SK-N-SH (cell line): ENCODE results near the gene SLAMF7. TPM values are rescaled to one million over a fixed set of nuclear protein-coding genes. Genes with fewer than 3 reads are reported as not detected.

Source experiments
- CTCF ChIA-PET: fragments of 300-600, 350-600 bp; formaldehyde crosslinking; extraction: SDS; loops from one replicate; lab custom pipeline; 2021; lab: Yijun Ruan, JAX
- POLR2A ChIA-PET: fragments of 350-600 bp; sonication (Branson Sonifier 250); formaldehyde crosslinking; extraction: SDS; loops from one replicate; lab custom pipeline; 2020; ENCODE audit warnings: antibody characterized with exemption, inconsistent platforms; lab: Yijun Ruan, JAX
- DNase-seq: peaks from one replicate; pipeline ENCODE4 v3.0.0; 2012
- H2AFZ ChIP-seq: fragments of 200-600 bp; sonication (generic); 2 replicates; pipeline ENCODE4 v1.8.1; 2016; ENCODE audit warnings: antibody characterized with exemption, mild to moderate bottlenecking, low read depth
- H3F3A ChIP-seq: fragments of 200-600 bp; sonication (generic); replicated peaks from 2 replicates; pipeline ENCODE3; 2016; ENCODE audit warnings: antibody characterized with exemption, mild to moderate bottlenecking; ENCODE audit not compliant: insufficient read depth
- H3K27ac ChIP-seq, 2 experiments: fragments of 200-500 bp in 1 of 2; fragments of 200-600 bp in 1 of 2; sonication (Bioruptor generic) in 1 of 2; sonication (generic), shearing (Covaris generic) in 1 of 2; 2 replicates each; pipeline versions ENCODE4 v1.5.1 to v1.6.1; 2014 to 2016; ENCODE audit warnings: low read depth in 2 of 2, inconsistent platforms in 1 of 2, low read length in 1 of 2, mild to moderate bottlenecking in 1 of 2, mixed read lengths in 1 of 2
- H3K27me3 ChIP-seq: fragments of 200-600 bp; sonication (generic), shearing (Covaris generic); 2 replicates; pipeline ENCODE4 v1.6.1; 2016; ENCODE audit warnings: mixed run types; ENCODE audit not compliant: insufficient read depth
- H3K36me3 ChIP-seq, 2 experiments: fragments of 200-500 bp in 1 of 2; fragments of 200-600 bp in 1 of 2; sonication (Bioruptor generic) in 1 of 2; sonication (generic) in 1 of 2; replicated peaks in 1 of 2; 2 replicates each; pipeline versions ENCODE3 to v1.5.1; 2014 to 2016; ENCODE audit warnings: low read length in 1 of 2, mild to moderate bottlenecking in 1 of 2; ENCODE audit not compliant: insufficient read depth in 2 of 2, control insufficient read depth in 1 of 2
- H3K4me1 ChIP-seq, 2 experiments: fragments of 200-500 bp in 1 of 2; fragments of 200-600 bp in 1 of 2; sonication (Bioruptor generic) in 1 of 2; sonication (generic), shearing (Covaris generic) in 1 of 2; 2 replicates each; pipeline versions ENCODE4 v1.5.1 to v1.6.1; 2014 to 2016; ENCODE audit warnings: low read depth in 1 of 2, low read length in 1 of 2, mixed run types in 1 of 2; ENCODE audit not compliant: insufficient read depth in 2 of 2, control insufficient read depth in 1 of 2
- H3K4me2 ChIP-seq: fragments of 200-600 bp; sonication (generic), shearing (Covaris generic); 2 replicates; pipeline ENCODE4 v1.6.1; 2017; ENCODE audit warnings: mixed run types
- H3K4me3 ChIP-seq, 2 experiments: fragments of 200-500 bp in 1 of 2; fragments of 200-600 bp in 1 of 2; sonication (Bioruptor generic) in 1 of 2; sonication (generic), shearing (Covaris generic) in 1 of 2; 2 replicates each; pipeline versions ENCODE4 v1.5.1 to v1.8.1; 2014 to 2016; ENCODE audit warnings: low read depth in 2 of 2, inconsistent platforms in 1 of 2, low read length in 1 of 2, mild to moderate bottlenecking in 1 of 2, mixed read lengths in 1 of 2, moderate library complexity in 1 of 2
- H3K79me2 ChIP-seq: fragments of 200-600 bp; sonication (generic); 2 replicates; pipeline ENCODE4 v1.8.1; 2017; ENCODE audit warnings: mild to moderate bottlenecking; ENCODE audit not compliant: insufficient read depth
- H3K9ac ChIP-seq: fragments of 200-600 bp; sonication (generic); 2 replicates; pipeline ENCODE4 v1.6.1; 2017; ENCODE audit warnings: mixed run types
- H3K9me2 ChIP-seq: fragments of 200-600 bp; sonication (generic); 2 replicates; pipeline ENCODE4 v1.6.1; 2017; ENCODE audit warnings: mixed run types
- H3K9me3 ChIP-seq: fragments of 200-600 bp; sonication (generic); 2 replicates; pipeline ENCODE4 v1.6.1; 2017; ENCODE audit warnings: mixed run types, mild to moderate bottlenecking, moderate library complexity
- H4K20me1 ChIP-seq: fragments of 200-600 bp; sonication (generic); 2 replicates; pipeline ENCODE4 v1.6.1; 2017; ENCODE audit warnings: mild to moderate bottlenecking, mixed run types; ENCODE audit not compliant: insufficient read depth
- CHD2 ChIP-seq: fragments of 150-350 bp; IDR thresholded peaks from 2 replicates; pipeline ENCODE4 v1.6.1; 2018; ENCODE audit warnings: low read length; ENCODE audit not compliant: partially characterized antibody
- ELF1 ChIP-seq: IDR thresholded peaks from 2 replicates; pipeline ENCODE4 v1.4.0; 2012
- EP300 ChIP-seq, 2 experiments: IDR thresholded peaks; 2 replicates each; pipeline versions ENCODE4 v1.4.0 to v1.6.1; 2012; ENCODE audit warnings: borderline replicate concordance in 1 of 2, low read depth in 1 of 2, low read length in 1 of 2
- EZH2phosphoT487 ChIP-seq: fragments of 200-600 bp; sonication (generic); IDR thresholded peaks from 2 replicates; pipeline ENCODE4 v1.6.1; 2017; ENCODE audit warnings: low read depth, mixed run types, mild to moderate bottlenecking, antibody characterized with exemption, moderate library complexity, borderline replicate concordance
- FOSL2 ChIP-seq: IDR thresholded peaks from 2 replicates; pipeline ENCODE4 v1.4.0; 2012; ENCODE audit warnings: low read depth, mild to moderate bottlenecking, moderate library complexity, borderline replicate concordance
- GATA2 ChIP-seq: sonication (generic); formaldehyde crosslinking; IDR thresholded peaks from 2 replicates; pipeline ENCODE4 v1.5.0; 2020; ENCODE audit warnings: mild to moderate bottlenecking, missing genetic modification reagents
- MEF2A ChIP-seq: IDR thresholded peaks from 2 replicates; pipeline ENCODE4 v1.4.0; 2012; ENCODE audit warnings: low read depth, borderline replicate concordance
- MXI1 ChIP-seq: IDR thresholded peaks from 2 replicates; pipeline ENCODE4 v1.6.1; 2012; ENCODE audit warnings: mild to moderate bottlenecking, low read depth, low read length, improper control_type of control experiment
- NFIC ChIP-seq: IDR thresholded peaks from 2 replicates; pipeline ENCODE4 v1.4.0; 2012; ENCODE audit warnings: borderline replicate concordance
- NRF1 ChIP-seq: IDR thresholded peaks from 2 replicates; pipeline ENCODE4 v1.6.1; 2012; ENCODE audit warnings: low read depth, mild to moderate bottlenecking, low read length
- RAD21 ChIP-seq: IDR thresholded peaks from 2 replicates; pipeline ENCODE4 v1.6.1; 2012; ENCODE audit warnings: mild to moderate bottlenecking, low read length
- RCOR1 ChIP-seq: fragments of 150-350 bp; IDR thresholded peaks from 2 replicates; pipeline ENCODE4 v1.6.1; 2017; ENCODE audit warnings: antibody characterized with exemption, low read length
- RXRA ChIP-seq: IDR thresholded peaks from 2 replicates; pipeline ENCODE4 v1.4.0; 2012; ENCODE audit warnings: low read depth, mild to moderate bottlenecking, borderline replicate concordance
- TAF1 ChIP-seq: IDR thresholded peaks from 2 replicates; pipeline ENCODE4 v1.6.1; 2012; ENCODE audit warnings: low read depth, mild to moderate bottlenecking, low read length, moderate library complexity, borderline replicate concordance
- TCF12 ChIP-seq: IDR thresholded peaks from 2 replicates; pipeline ENCODE4 v1.4.0; 2012
- TEAD4 ChIP-seq: IDR thresholded peaks from 2 replicates; pipeline ENCODE4 v1.4.0; 2012; ENCODE audit warnings: mild to moderate bottlenecking, borderline replicate concordance; ENCODE audit not compliant: insufficient read depth
- YY1 ChIP-seq: IDR thresholded peaks from 2 replicates; pipeline ENCODE4 v1.4.0; 2012; ENCODE audit warnings: low read depth, mild to moderate bottlenecking
- WGBS: methylation state at CpG from one replicate; pipeline ENCODE4 v1.1.6; 2017; ENCODE audit warnings: low lambda C conversion rate; 5-methylcytosine and 5-hydroxymethylcytosine counted together
- polyA plus RNA-seq, 3 experiments: library from polyadenylated mRNA; depleted of rRNA; stranded (reverse); fragments of >200 nt; gene quantifications; 2 replicates each; pipeline ENCODE4 v1.2.3, GENCODE V29; 2012
- TF ChIP-seq, protein P1 (sequence below): IDR thresholded peaks from 2 replicates; pipeline ENCODE4 v1.4.0; 2012; ENCODE audit warnings: low read depth, borderline replicate concordance
- TF ChIP-seq, protein P2 (sequence below): IDR thresholded peaks from 2 replicates; pipeline ENCODE4; 2012

Gene SLAMF7
- polyA plus RNA-seq, 1 of the 3 experiments (the other 2 are of a cell fraction) = not detected

- TF ChIP-seq EZH2phosphoT487 = no peak
- no peak for TF ChIP-seq RAD21
- no peak for TF ChIP-seq RCOR1
- TF ChIP-seq NFIC = no peak
- TF ChIP-seq ELF1 = no peak
- TF ChIP-seq NRF1 = no peak
- TF ChIP-seq, all 33 proteins: peak for 0
Observed at GRCh38 chr1:160741612-160742348, 2.7 kb downstream of the SLAMF7 start (continued).

- no peak for DNase-seq
- POLR2A ChIA-PET = no interaction called here
- TF ChIP-seq, protein P1, sequence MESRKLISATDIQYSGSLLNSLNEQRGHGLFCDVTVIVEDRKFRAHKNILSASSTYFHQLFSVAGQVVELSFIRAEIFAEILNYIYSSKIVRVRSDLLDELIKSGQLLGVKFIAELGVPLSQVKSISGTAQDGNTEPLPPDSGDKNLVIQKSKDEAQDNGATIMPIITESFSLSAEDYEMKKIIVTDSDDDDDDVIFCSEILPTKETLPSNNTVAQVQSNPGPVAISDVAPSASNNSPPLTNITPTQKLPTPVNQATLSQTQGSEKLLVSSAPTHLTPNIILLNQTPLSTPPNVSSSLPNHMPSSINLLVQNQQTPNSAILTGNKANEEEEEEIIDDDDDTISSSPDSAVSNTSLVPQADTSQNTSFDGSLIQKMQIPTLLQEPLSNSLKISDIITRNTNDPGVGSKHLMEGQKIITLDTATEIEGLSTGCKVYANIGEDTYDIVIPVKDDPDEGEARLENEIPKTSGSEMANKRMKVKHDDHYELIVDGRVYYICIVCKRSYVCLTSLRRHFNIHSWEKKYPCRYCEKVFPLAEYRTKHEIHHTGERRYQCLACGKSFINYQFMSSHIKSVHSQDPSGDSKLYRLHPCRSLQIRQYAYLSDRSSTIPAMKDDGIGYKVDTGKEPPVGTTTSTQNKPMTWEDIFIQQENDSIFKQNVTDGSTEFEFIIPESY = no peak
- TF ChIP-seq, protein P2, sequence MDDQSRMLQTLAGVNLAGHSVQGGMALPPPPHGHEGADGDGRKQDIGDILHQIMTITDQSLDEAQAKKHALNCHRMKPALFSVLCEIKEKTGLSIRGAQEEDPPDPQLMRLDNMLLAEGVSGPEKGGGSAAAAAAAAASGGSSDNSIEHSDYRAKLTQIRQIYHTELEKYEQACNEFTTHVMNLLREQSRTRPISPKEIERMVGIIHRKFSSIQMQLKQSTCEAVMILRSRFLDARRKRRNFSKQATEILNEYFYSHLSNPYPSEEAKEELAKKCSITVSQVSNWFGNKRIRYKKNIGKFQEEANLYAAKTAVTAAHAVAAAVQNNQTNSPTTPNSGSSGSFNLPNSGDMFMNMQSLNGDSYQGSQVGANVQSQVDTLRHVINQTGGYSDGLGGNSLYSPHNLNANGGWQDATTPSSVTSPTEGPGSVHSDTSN = no peak
- TF ChIP-seq EP300 (IDR thresholded peaks at IDR 0.05; ENCODE audit: borderline replicate concordance in 1 of 2, low read depth in 1 of 2, low read length in 1 of 2) (no peak), MXI1 (no peak), GATA2 (CRISPR knock-in tag) (no peak), TCF12 (no peak)
- Histone ChIP-seq H3K4me1 (no peaks in the 10 kb centered on the region), H3K36me3 (no peaks in the 10 kb centered on the region), H3K79me2 (no peaks in the 10 kb centered on the region), H2AFZ (no peak overlapping the region; the same call in 1 of the 2 replicates), H3K9me2 (no peaks in the 10 kb centered on the region), H3K9ac (no peak overlapping the region), H3K27me3 (peaks cover 6% of the 10 kb centered on the region; the same call in 1 of the 2 replicates), H3K4me2 (no peak overlapping the region), H3K27ac (no peak overlapping the region), H3F3A (no peaks in the 10 kb centered on the region), H3K4me3 (no peak overlapping the region), H4K20me1 (no peaks in the 10 kb centered on the region), H3K9me3 (no peaks in the 10 kb centered on the region)
- 9% methylated on average over 5 of the region's 8 CpGs for WGBS
- CTCF ChIA-PET = no interaction called here
Observed at GRCh38 chr1:160742428-160743127, 3.5 kb downstream of the SLAMF7 start.

DNA sequence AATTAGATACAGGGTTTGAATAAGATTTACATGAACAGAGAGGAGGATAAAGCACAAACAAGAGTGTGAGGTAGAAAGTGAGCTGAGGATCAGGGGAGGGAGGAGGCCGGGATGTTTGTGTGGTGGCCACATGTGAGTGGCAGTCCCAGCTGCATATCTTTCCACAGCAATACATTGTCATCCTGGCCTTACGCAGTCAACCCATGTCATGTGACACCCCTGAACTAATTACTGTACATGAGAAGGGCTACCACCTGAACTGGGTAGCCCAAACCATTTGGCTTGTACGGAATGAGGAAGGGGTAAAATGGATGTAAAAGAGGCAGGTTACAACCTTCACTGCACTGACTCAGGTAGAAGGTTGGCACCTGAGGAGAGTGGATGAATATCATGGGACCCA lies 4.2 kb downstream of the SLAMF7 start:
- Histone ChIP-seq H3K9me3 (no peaks in the 10 kb centered on the region), H3K36me3 (no peaks in the 10 kb centered on the region), H2AFZ (no peak overlapping the region), H3K4me1 (no peaks in the 10 kb centered on the region), H3K4me2 (no peak overlapping the region), H4K20me1 (no peaks in the 10 kb centered on the region), H3K27ac (no peak overlapping the region), H3K4me3 (no peak overlapping the region), H3K27me3 (peaks cover 6% of the 10 kb centered on the region; the same call in 1 of the 2 replicates), H3K79me2 (no peaks in the 10 kb centered on the region), H3K9me2 (no peaks in the 10 kb centered on the region), H3F3A (no peaks in the 10 kb centered on the region), H3K9ac (no peak overlapping the region)
- no peak for DNase-seq
- 32% methylated on average over 2 of the region's 3 CpGs for WGBS
- POLR2A ChIA-PET = no interaction called here
- CTCF ChIA-PET = no interaction called here
- no peak for TF ChIP-seq TEAD4
- TF ChIP-seq RXRA = no peak
- no peak for TF ChIP-seq FOSL2
- TF ChIP-seq MXI1 = no peak
- TF ChIP-seq CHD2 = no peak
- no peak for TF ChIP-seq MEF2A
- TF ChIP-seq YY1 = no peak
- no peak for TF ChIP-seq NRF1
- TF ChIP-seq TAF1 = no peak
